Body of pancreas (tissue), 4 donors: ENCODE data around the gene SNTB2. TPM values are rescaled to one million over a fixed set of nuclear protein-coding genes. Genes with fewer than 3 reads are reported as not detected.
"Not testable (repeated sequence)": the region's sequence is repeated elsewhere in the genome, so short reads cannot be mapped to it uniquely, and the experiment has no call there.

Source experiments
- ATAC-seq: fragments of 150-250 bp; one replicate; pipeline ENCODE4 v1.9.1; 2016
- DNase-seq, 4 donors: peaks; one replicate each; pipeline ENCODE4 v3.0.0-alpha.2; 2019
- H3K27ac ChIP-seq, 4 donors: fragments of 200-600 bp; sonication (generic); 1 replicate in 3 of 4; 2 replicates in 1 of 4; pipeline versions ENCODE4 v1.5.1 to v1.6.1; 2016 to 2019; ENCODE audit warnings: mild to moderate bottlenecking in 1 of 4, mixed read lengths in 1 of 4, moderate library complexity in 1 of 4
- H3K27me3 ChIP-seq, 2 donors: fragments of 200-600 bp; sonication (generic); one replicate each; pipeline ENCODE4 v1.6.0; 2016; ENCODE audit warnings: mild to moderate bottlenecking in 1 of 2
- H3K36me3 ChIP-seq, 2 donors: fragments of 200-600 bp; sonication (generic); replicated peaks in 1 of 2; 2 replicates each; pipeline ENCODE4 v1.5.1; 2016; ENCODE audit warnings: low read depth in 2 of 2; ENCODE audit not compliant: insufficient read depth in 1 of 2
- H3K4me1 ChIP-seq: fragments of 200-600 bp; sonication (generic); one replicate; pipeline ENCODE4 v1.6.0; 2016
- H3K4me3 ChIP-seq, 2 donors: fragments of 200-600 bp; sonication (generic); 1 replicate in 1 of 2; 2 replicates in 1 of 2; pipeline ENCODE4 v1.5.1; 2016 to 2019
- H3K9me3 ChIP-seq, 3 donors: fragments of 200-600 bp; sonication (generic); 1 replicate in 2 of 3; 2 replicates in 1 of 3; pipeline ENCODE4 v1.5.1; 2016
- CTCF ChIP-seq, 7 experiments: fragments of 450-650 bp in 4 of 7; fragments of 200-600 bp in 3 of 7; sonication (generic) in 3 of 7; IDR thresholded peaks; one replicate each; pipeline ENCODE4 v1.5.1; 2016 to 2019; ENCODE audit warnings: antibody characterized with exemption in 7 of 7
- POLR2A ChIP-seq, 3 donors: fragments of 450-650 bp; IDR thresholded peaks; one replicate each; pipeline ENCODE4 v1.6.1; 2016; ENCODE audit warnings: antibody characterized with exemption in 3 of 3, mild to moderate bottlenecking in 2 of 3
- WGBS, 2 donors: methylation state at CpG; one replicate each; pipeline ENCODE4 v1.1.5; 2017; 5-methylcytosine and 5-hydroxymethylcytosine counted together
- intact Hi-C: fragments of 100-400 bp; cut with DNase I; formaldehyde crosslinking; loops from one replicate; pipeline ENCODE4 v1.15.1; 2023
- total RNA-seq, 2 donors: library from RNA; depleted of rRNA; stranded (reverse); fragments of >200 nt; gene quantifications; one replicate each; pipeline ENCODE4 v1.1.0, GENCODE V29; 2016

The SNTB2 gene
- total RNA-seq, 2 donors from 2014 or later = 11.2 to 13.5 TPM

GRCh38 chr16:69243479-69243878 lies 56.5 kb downstream of the SNTB2 start:
- Histone ChIP-seq H3K36me3 (no peaks in the 10 kb centered on the region), H3K27ac (no peak overlapping the region), H3K27me3 (no peaks in the 10 kb centered on the region), H3K4me1 (no peaks in the 10 kb centered on the region), H3K9me3 (no peaks in the 10 kb centered on the region), H3K4me3 (no peak overlapping the region)
- 92 to 93% methylated on average over 2 of the region's 2 CpGs for WGBS, 2 donors
- TF ChIP-seq CTCF (IDR thresholded peaks at IDR 0.05) (no peak), POLR2A (IDR thresholded peaks at IDR 0.05) (no peak)
- DNase-seq (no peak), ATAC-seq (no peak)
- intact Hi-C loops = no loop called here

DNA sequence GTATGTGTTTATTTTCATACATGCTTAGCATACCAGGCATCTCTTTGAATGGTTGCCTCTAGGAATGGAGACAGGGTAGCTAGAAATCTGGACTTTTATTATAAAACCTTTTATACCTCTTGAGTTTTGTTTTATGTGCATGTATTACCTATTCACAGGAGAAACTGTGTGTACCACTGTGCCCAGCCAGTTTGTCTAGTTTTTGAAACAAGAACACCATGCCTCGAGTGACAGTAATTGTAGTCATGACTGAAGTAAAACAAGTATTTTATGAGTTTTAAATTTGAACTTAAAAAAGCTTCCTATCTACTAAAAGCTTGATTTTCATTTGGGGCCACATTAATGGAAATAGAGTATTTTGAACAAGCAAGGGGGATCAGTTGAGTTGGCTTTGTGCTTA lies 57.4 kb downstream of the SNTB2 start:
- ATAC-seq = no peak
- 41 to 46% methylated on average over 1 of the region's 1 CpG for WGBS, 2 donors
- no peaks in the 10 kb centered on the region for H3K36me3 ChIP-seq
- no peaks in the 10 kb centered on the region for H3K27me3 ChIP-seq
- intact Hi-C loops = no loop called here
- no peak overlapping the region for H3K27ac ChIP-seq
- H3K9me3 ChIP-seq = no peaks in the 10 kb centered on the region
- no peak for DNase-seq
- TF ChIP-seq CTCF (IDR thresholded peaks at IDR 0.05) (no peak), POLR2A (IDR thresholded peaks at IDR 0.05) (no peak)
- H3K4me3 ChIP-seq = no peak overlapping the region
- no peaks in the 10 kb centered on the region for H3K4me1 ChIP-seq

DNA sequence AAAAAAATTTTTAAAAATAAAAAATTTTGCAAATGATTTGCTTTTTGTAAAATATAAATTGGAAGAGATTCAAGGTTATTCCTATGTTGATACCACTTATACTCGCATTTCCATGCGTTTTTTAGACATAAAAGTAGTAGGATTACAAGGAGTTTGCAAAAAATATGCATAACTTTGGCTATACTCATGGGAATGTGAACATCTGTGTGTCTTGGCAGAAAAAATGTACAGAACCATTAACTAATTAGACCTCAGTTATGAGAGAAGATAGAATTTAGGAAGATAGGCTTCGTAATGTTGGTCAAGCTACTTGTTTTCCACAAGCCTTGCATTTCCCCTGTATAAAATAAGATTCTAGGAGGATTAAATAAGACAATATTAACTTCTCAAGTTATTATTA lies 63.1 kb downstream of the SNTB2 start:
- Histone ChIP-seq H3K9me3 (no peaks in the 10 kb centered on the region), H3K4me1 (peaks cover 17% of the 10 kb centered on the region), H3K36me3 (no peaks in the 10 kb centered on the region), H3K4me3 (no peak overlapping the region), H3K27me3 (no peaks in the 10 kb centered on the region), H3K27ac (no peak overlapping the region)
- no peak for ATAC-seq
- DNase-seq = no peak
- TF ChIP-seq CTCF (IDR thresholded peaks at IDR 0.05) = no peak
- TF ChIP-seq POLR2A (IDR thresholded peaks at IDR 0.05) = no peak
- intact Hi-C loops = no loop called here
- whole genome bisulfite sequencing, 2 donors = 34 to 46% methylated on average over 3 of the region's 3 CpGs

DNA sequence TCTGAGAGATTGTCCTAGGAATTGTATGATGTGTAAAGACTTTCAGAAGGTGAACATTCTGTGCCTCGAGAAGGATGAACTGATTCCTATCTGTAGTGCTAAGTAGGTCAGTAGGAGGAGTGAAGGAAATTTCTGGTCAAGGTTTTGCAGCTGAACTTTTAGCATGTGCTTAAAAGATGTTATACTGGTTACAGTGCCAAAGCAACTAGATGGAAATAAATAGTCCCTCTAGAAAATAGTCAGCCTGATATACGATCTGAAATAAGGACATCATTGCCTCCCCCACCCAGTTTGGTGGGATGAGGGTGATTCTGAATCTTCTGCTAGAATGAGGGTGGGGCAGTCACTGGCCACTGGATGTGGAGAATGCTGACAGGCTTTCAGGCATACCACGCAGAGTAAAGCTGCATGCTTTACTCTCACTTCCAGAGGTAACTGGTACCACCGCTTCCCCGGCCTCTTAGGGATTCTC lies 66.9 kb downstream of the SNTB2 start:
- ATAC-seq (peak; percentile 24), DNase-seq (no peak)
- intact Hi-C loops = no loop called here
- Histone ChIP-seq H3K4me1 (peaks cover 17% of the 10 kb centered on the region), H3K36me3 (no peaks in the 10 kb centered on the region), H3K9me3 (no peaks in the 10 kb centered on the region), H3K27ac (no peak overlapping the region), H3K4me3 (no peak overlapping the region), H3K27me3 (no peaks in the 10 kb centered on the region)
- TF ChIP-seq CTCF (IDR thresholded peaks at IDR 0.05) = no peak
- TF ChIP-seq POLR2A (IDR thresholded peaks at IDR 0.05) = no peak
- 59 to 60% methylated on average over 5 of the region's 5 CpGs for WGBS, 2 donors

DNA sequence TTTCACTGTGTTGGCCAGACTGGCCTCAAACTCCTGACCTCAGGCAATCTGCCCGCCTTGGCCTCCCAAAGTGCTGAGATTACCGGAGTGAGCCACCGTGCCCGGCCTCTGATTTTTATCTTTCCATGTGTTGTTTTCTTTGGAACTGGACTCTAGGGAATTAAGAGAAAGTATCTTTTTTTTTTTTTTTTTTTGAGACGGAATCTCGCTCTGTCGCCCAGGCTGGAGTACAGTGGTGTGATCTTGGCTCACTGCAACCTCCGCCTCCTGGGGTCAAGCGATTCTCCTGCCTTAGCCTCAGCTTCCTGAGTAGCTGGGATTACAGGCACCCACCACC lies 72.4 kb downstream of the SNTB2 start:
- DNase-seq, ATAC-seq, H3K36me3 ChIP-seq, H3K9me3 ChIP-seq, intact Hi-C loops, H3K4me1 ChIP-seq, H3K4me3 ChIP-seq, H3K27me3 ChIP-seq, H3K27ac ChIP-seq: not testable (repeated sequence)
- WGBS, 2 donors = 81 to 87% methylated on average over 9 of the region's 9 CpGs
